HCT116 (cell line): Measurements from ENCODE around the gene PPHLN1. TPM values are rescaled to one million over a fixed set of nuclear protein-coding genes. Genes with fewer than 3 reads are reported as not detected.

Experiments used
- ATAC-seq: fragments of 200-7000 bp; cut with Tn5 transposase; 2 replicates; pipeline ENCODE4 v1.9.1; 2020; ENCODE audit warnings: mild to moderate bottlenecking, moderate library complexity
- BruUV-seq: library from RNA; stranded (reverse); fragments of 400-500 nt; replicated peaks from 2 replicates; lab custom pipeline; 2021; lab: Mats Ljungman, UMichigan
- CTCF ChIA-PET: fragments of 300-600 bp; sonication (Branson Sonifier 250); formaldehyde crosslinking; loops from one replicate; lab custom pipeline; 2021; ENCODE audit warnings: antibody characterized with exemption; lab: Charles Lee
- POLR2A ChIA-PET: fragments of 300-600, 350-600 bp; sonication (Branson Sonifier 250); formaldehyde crosslinking; loops from one replicate; lab custom pipeline; 2021; ENCODE audit warnings: antibody characterized with exemption; lab: Charles Lee
- RAD21 ChIA-PET, 2 experiments: fragments of 300-600 bp; sonication (Branson Sonifier 250); formaldehyde crosslinking; loops; one replicate each; lab custom pipeline; 2023; ENCODE audit warnings: low total read pairs in 2 of 2; ENCODE audit not compliant: uncharacterized antibody in 2 of 2, unreplicated experiment in 2 of 2, low non-redundant PET in 1 of 2; lab: Charles Lee
- DNase-seq: peaks from one replicate; pipeline ENCODE4 v3.0.0-alpha.2; 2010; ENCODE audit warnings: low read depth, low spot score
- H2AFZ ChIP-seq: fragments of 200-600 bp; shearing (Covaris generic), sonication (generic); 2 replicates; pipeline ENCODE4 v1.6.1; 2017; ENCODE audit warnings: low read depth, mixed run types, mixed read lengths, antibody characterized with exemption, low read length; ENCODE audit not compliant: poor library complexity, severe bottlenecking
- H3K27ac ChIP-seq: 2 replicates; pipeline ENCODE4 v1.5.1; 2012; ENCODE audit warnings: low read depth, low read length
- H3K27me3 ChIP-seq: fragments of 200-600 bp; sonication (generic); 2 replicates; pipeline ENCODE4 v1.6.1; 2016; ENCODE audit warnings: mixed run types, low read length, mixed read lengths; ENCODE audit not compliant: insufficient read depth
- H3K36me3 ChIP-seq, 2 experiments: fragments of 200-500 bp in 1 of 2; fragments of 200-600 bp in 1 of 2; sonication (Bioruptor generic) in 1 of 2; sonication (generic) in 1 of 2; 2 replicates each; pipeline versions ENCODE4 v1.5.1 to v1.6.1; 2014 to 2016; ENCODE audit warnings: low read length in 2 of 2, inconsistent platforms in 1 of 2, mixed read lengths in 1 of 2, mixed run types in 1 of 2; ENCODE audit not compliant: insufficient read depth in 2 of 2, control insufficient read depth in 1 of 2
- H3K4me1 ChIP-seq, 2 experiments: fragments of 200-600 bp in 1 of 2; sonication (generic) in 1 of 2; 2 replicates each; pipeline versions ENCODE4 v1.5.1 to v1.6.1; 2012 to 2017; ENCODE audit warnings: low read length in 2 of 2, inconsistent platforms in 1 of 2, mild to moderate bottlenecking in 1 of 2, mixed read lengths in 1 of 2, mixed run types in 1 of 2, moderate library complexity in 1 of 2; ENCODE audit not compliant: insufficient read depth in 2 of 2, control insufficient read depth in 1 of 2
- H3K4me2 ChIP-seq: fragments of 200-600 bp; sonication (generic); 2 replicates; pipeline ENCODE4 v1.6.1; 2017; ENCODE audit warnings: mixed run types, low read length, mixed read lengths
- H3K4me3 ChIP-seq, 2 experiments: fragments of 200-600 bp in 1 of 2; sonication (generic) in 1 of 2; replicated peaks in 1 of 2; 2 replicates each; pipeline ENCODE4 v1.5.1; 2011 to 2016; ENCODE audit warnings: low read length in 2 of 2, control low read depth in 1 of 2, low read depth in 1 of 2, mild to moderate bottlenecking in 1 of 2, mixed read lengths in 1 of 2, mixed run types in 1 of 2
- H3K79me2 ChIP-seq: fragments of 200-600 bp; sonication (generic); 2 replicates; pipeline ENCODE4 v1.6.1; 2017; ENCODE audit warnings: mild to moderate bottlenecking, mixed run types, low read length, moderate library complexity, mixed read lengths; ENCODE audit not compliant: insufficient read depth
- H3K9ac ChIP-seq: fragments of 200-600 bp; sonication (generic); 2 replicates; pipeline ENCODE4 v1.6.1; 2016; ENCODE audit warnings: low read length, mixed read lengths
- H3K9me2 ChIP-seq: fragments of 200-600 bp; sonication (generic), shearing (Covaris generic); 2 replicates; pipeline ENCODE4 v1.6.1; 2017; ENCODE audit warnings: mixed run types, mild to moderate bottlenecking, moderate library complexity; ENCODE audit not compliant: insufficient read depth
- H3K9me3 ChIP-seq, 2 experiments: fragments of 200-500 bp in 1 of 2; fragments of 200-600 bp in 1 of 2; sonication (Bioruptor generic) in 1 of 2; sonication (generic) in 1 of 2; 2 replicates each; pipeline ENCODE4 v1.6.1; 2014 to 2017; ENCODE audit warnings: low read length in 2 of 2, mixed read lengths in 2 of 2, inconsistent platforms in 1 of 2, low read depth in 1 of 2, mild to moderate bottlenecking in 1 of 2, mixed run types in 1 of 2, moderate library complexity in 1 of 2; ENCODE audit not compliant: control insufficient read depth in 1 of 2, insufficient read depth in 1 of 2
- H4K20me1 ChIP-seq: fragments of 200-600 bp; sonication (generic), shearing (Covaris generic); 2 replicates; pipeline ENCODE4 v1.6.1; 2017; ENCODE audit warnings: mixed run types, mild to moderate bottlenecking, moderate library complexity; ENCODE audit not compliant: insufficient read depth
- EZH2 ChIP-seq: fragments of 200-600 bp; sonication (generic); IDR thresholded peaks from 2 replicates; pipeline ENCODE4 v1.6.1; 2017; ENCODE audit warnings: antibody characterized with exemption, mixed run types
- MAX ChIP-seq: IDR thresholded peaks from 2 replicates; pipeline ENCODE4 v1.6.1; 2012
- POLR2A ChIP-seq: IDR thresholded peaks from 2 replicates; pipeline ENCODE4 v1.7.0; 2011; ENCODE audit warnings: borderline replicate concordance; ENCODE audit not compliant: insufficient read depth, insufficient read length; ENCODE audit errors: extremely low read depth
- REST ChIP-seq: IDR thresholded peaks from 2 replicates; pipeline ENCODE4 v1.6.1; 2012; ENCODE audit warnings: low read depth
- SRF ChIP-seq: IDR thresholded peaks from 2 replicates; pipeline ENCODE4 v1.6.1; 2012; ENCODE audit warnings: low read depth
- YY1 ChIP-seq: IDR thresholded peaks from 2 replicates; pipeline ENCODE4 v1.6.1; 2011; ENCODE audit warnings: low read length, low read depth, moderate library complexity, mild to moderate bottlenecking; ENCODE audit not compliant: insufficient replicate concordance; ENCODE audit errors: extremely low read depth
- ZBTB33 ChIP-seq: IDR thresholded peaks from 2 replicates; pipeline ENCODE4 v1.6.1; 2011; ENCODE audit warnings: mild to moderate bottlenecking, low read length, moderate library complexity; ENCODE audit not compliant: insufficient replicate concordance; ENCODE audit errors: extremely low read depth
- ZNF274 ChIP-seq: fragments of 200-500 bp; sonication (Bioruptor generic); IDR thresholded peaks from 2 replicates; pipeline ENCODE4 v1.6.1; 2014; ENCODE audit warnings: mild to moderate bottlenecking, low read depth, low read length, inconsistent platforms
- intact Hi-C: fragments of 100-400 bp; cut with micrococcal nuclease; formaldehyde crosslinking; loops from 2 replicates; pipeline ENCODE4 v1.10.0; 2022
- total RNA-seq: library from RNA; stranded (reverse); gene quantifications from one replicate; pipeline ENCODE4 v1.2.1, GENCODE V29; 2021; ENCODE audit not compliant: unreplicated experiment

PPHLN1 gene
- total RNA-seq, 1 experiment from 2014 or later, result 57.4 TPM

GRCh38 chr12:42485823-42486222 is 159.9 kb downstream of the PPHLN1 start:
- no peaks in the 10 kb centered on the region for H3K79me2 ChIP-seq
- no peak for ATAC-seq
- H3K4me3 ChIP-seq, result no peak overlapping the region
- H3K27me3 ChIP-seq, result no peaks in the 10 kb centered on the region
- peaks cover 11% of the 10 kb centered on the region in 2 experiments; a peak in 2 of 4 replicates for H3K4me1 ChIP-seq
- ChIA-PET POLR2A (no interaction called here), RAD21 (no interaction called here), CTCF (interaction anchor here (1.1 to 4.2 kb wide), 2 partner anchors 83 to 795 kb away, joined by 4 to 36 read pairs; no protein-coding TSS in a partner anchor)
- no peaks in the 10 kb centered on the region for H3K9me3 ChIP-seq
- H3K27ac ChIP-seq, result no peak overlapping the region
- no peak for DNase-seq
- TF ChIP-seq EZH2, result no peak
- no peak for TF ChIP-seq ZBTB33
- no peak for TF ChIP-seq REST
- TF ChIP-seq YY1, result no peak
- TF ChIP-seq SRF, result no peak
- no peak for TF ChIP-seq ZNF274
- no peak for TF ChIP-seq POLR2A
- TF ChIP-seq MAX, result no peak
- no peaks in the 10 kb centered on the region for H3K9me2 ChIP-seq
- H3K36me3 ChIP-seq, result no peaks in the 10 kb centered on the region
- BruUV-seq, result no TSS peak
- no peak overlapping the region for H2AFZ ChIP-seq
- H4K20me1 ChIP-seq, result no peaks in the 10 kb centered on the region
- no peak overlapping the region for H3K4me2 ChIP-seq
- H3K9ac ChIP-seq, result no peak overlapping the region
- intact Hi-C loops, result loop anchor here (10.0 kb wide), 1 partner anchor 479 kb away; no protein-coding TSS in a partner anchor
